SHP77 treated with DMSO at 0.1 percent for 48 hours (cell line): ENCODE measurements around the gene FBXW7.

Experiments used
- DNase-seq: peaks from one replicate; lab custom pipeline; 2025; lab: John Stamatoyannopoulos, UW

Gene FBXW7

DNA sequence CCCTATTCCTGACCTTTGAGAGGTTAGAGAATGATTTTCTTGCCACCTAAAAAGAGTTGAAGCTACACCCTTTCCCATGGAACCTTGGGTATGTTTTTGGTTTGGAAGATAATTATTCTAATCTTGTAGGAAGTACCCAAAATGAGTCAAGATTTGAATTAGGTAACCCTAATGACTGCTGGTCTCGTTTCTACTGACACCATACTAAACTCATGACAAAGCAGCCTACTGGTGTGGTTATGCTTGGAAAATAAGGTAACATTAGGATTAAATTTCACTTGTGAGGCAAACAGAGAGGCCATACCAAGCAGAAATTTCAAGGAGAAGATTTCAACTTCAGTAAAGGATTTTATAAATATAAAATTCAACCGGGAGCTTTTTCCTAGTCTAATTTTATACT is 107.9 kb downstream of the FBXW7 start:
- no peak for DNase-seq

- DNase-seq = no peak
Measured at GRCh38 chr4:152424977-152425376, 110.9 kb downstream of the FBXW7 start.

- DNase-seq = no peak
Measured at GRCh38 chr4:152424396-152424795, 111.5 kb downstream of the FBXW7 start.

DNA sequence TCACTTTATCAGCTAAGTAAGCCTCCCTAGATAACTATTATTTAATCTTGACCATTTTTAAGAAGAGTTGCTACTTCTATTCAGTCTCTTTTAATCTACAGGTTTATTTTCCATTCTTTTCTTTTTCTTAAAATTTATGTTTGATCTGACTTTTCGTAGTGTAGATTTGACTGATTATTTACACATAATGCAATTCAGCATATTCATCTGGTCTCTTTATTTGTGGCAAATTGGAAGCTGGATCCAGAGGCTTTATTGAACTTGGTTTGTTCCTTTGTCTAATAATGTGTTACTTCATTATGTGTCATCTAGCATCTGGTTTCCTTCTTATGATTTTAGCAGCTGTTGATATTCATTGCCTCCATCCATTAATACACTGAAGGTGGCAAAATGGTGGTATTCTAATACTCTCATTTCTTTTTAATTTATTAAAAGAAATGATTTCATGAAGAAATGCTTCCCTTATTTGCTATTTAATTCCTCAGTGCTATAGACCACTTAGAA is 113.0 kb downstream of the FBXW7 start:
- DNase-seq = no peak

- DNase-seq = no peak
Measured at GRCh38 chr4:152421576-152421975, 114.3 kb downstream of the FBXW7 start.

GRCh38 chr4:152419809-152420208 is 116.1 kb downstream of the FBXW7 start:
- no peak for DNase-seq

GRCh38 chr4:152417673-152418072 is 118.2 kb downstream of the FBXW7 start:
- DNase-seq = no peak

DNA sequence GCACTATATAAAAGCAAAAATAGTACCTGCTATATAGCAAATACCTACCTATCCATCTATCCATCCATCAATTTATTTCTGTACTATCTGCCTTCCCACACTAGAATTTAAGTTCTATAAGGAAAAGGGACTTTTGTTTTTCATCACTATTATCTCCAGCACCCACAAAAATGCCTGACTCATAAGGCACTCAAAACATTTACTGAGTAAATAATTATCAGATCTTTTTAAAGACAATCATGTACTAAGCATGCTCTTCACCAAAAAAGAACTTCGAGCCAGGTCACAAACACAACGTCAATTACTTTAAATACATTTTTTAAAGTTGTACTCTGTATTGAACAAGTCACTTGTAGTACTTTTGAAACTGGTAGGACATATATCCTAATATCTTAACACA is 119.9 kb downstream of the FBXW7 start:
- no peak for DNase-seq

DNA sequence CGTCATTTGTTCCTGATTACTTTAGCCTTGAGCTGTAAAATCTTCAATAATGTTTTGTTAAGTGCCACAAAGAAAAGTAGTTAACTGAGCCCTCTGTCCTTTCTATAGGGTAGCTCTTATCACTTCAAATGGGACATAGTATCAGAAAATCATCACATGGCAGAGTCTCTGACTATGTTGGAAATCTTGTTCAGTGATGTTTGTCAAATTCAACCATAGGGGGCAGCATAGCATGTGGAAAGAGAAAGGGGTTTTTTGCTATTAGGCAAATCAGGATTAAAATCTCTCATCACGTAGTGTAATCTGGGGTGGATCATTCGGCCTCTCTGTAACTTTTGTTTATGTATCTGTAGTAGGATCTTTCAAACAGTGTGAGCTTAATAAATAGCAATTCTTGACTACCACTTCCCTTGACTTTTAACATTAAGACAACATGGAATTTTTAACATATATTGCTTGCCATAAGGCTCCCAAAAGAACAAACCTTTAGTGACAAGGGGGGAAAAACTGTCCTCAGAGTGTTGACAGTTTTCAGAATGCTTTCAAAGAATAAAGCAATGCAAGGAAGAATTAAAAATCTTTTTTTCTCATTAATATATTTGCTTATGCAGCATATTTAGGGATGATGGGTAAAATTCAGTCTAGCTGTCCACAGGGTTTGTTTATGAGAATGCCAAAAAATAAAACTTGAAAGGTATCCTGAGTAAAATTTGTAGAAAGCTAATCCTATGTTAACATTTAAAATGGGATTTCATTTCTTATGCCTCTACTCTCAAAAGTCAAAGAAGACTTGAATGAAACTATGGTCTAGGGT is 127.2 kb downstream of the FBXW7 start:
- no peak for DNase-seq

DNA sequence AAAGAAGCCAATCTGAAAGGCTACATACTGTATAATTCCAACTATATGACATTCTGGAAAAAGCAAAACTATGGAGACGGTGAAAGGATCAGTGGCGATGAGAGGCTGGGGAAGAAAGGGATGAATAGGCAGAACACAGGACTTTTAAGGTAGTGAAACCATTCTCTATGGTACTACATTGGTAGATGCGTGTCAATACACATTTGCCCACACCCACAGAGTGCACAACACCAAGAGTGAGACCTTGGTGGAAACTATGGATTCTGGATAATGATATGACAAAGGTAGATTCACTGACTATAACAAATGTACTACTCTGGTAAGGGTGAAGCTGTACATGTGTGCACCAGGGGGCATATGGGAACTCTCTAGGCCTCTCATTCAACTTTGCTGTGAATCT is 134.5 kb downstream of the FBXW7 start:
- DNase-seq = no peak

- DNase-seq = no peak
Measured at GRCh38 chr4:152399246-152399645, 136.6 kb downstream of the FBXW7 start.

DNA sequence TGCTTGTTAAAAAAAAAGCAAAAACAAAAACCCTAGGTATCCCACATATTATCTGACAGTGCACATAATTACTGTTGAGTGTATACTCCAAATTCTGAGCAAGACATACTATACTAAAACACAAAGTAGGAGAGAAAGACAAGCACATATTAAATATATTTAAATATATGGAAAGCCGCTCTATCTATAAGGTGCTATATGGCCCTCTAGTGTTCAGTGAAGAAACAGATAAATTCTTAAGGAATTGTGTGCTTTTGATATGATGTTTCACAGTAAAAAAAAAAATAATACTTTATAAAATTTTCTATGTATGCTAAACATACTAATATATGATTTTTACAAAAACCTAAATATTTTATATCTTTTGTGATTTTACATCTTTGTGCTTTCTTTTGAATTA is 137.8 kb downstream of the FBXW7 start:
- DNase-seq = no peak

GRCh38 chr4:152394791-152395190 is 141.1 kb downstream of the FBXW7 start:
- DNase-seq = no peak

DNA sequence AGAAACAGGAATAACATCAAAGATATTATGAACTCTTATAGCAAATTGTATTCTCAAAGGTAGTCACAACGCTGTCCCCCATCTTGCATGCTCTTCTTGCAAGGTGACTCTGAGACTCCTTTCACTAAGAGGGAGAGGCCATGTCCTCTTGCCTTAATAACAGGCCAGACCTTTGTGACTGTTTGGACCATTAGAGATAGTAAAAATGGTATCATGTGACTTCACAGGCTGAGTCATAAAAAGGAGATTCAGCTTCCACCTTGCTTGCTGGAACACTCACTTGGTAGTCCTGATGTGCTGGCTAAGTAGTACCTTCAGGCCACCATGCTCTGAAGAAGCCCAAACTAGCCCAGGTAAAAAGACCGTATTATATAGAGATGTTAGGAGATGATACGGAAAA is 143.8 kb downstream of the FBXW7 start:
- DNase-seq = no peak

- DNase-seq = no peak
Measured at GRCh38 chr4:152390216-152390615, 145.7 kb downstream of the FBXW7 start.

GRCh38 chr4:152389359-152389758 is 146.5 kb downstream of the FBXW7 start:
- no peak for DNase-seq

DNA sequence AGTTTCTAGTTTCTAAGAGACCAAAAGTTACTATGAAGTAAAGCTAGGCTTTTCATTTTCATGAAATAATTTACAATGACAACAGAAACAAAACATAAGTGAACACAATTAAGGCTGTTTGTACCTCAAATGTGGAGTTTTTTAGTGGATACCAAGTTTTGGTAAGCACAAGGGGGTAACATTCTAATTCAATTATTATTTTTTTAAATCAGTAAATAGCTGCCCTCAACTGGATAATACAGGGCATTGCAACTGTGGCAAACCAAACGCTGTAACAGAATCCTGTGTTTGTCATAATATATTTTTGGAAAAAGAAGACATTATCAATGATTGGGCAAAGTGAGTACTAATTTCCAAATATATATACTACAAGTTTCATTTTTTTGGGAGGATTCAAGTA is 150.3 kb downstream of the FBXW7 start:
- no peak for DNase-seq

- DNase-seq = no peak
Measured at GRCh38 chr4:152382057-152382785, 153.7 kb downstream of the FBXW7 start.

GRCh38 chr4:152380919-152381318 is 155.0 kb downstream of the FBXW7 start:
- no peak for DNase-seq

DNA sequence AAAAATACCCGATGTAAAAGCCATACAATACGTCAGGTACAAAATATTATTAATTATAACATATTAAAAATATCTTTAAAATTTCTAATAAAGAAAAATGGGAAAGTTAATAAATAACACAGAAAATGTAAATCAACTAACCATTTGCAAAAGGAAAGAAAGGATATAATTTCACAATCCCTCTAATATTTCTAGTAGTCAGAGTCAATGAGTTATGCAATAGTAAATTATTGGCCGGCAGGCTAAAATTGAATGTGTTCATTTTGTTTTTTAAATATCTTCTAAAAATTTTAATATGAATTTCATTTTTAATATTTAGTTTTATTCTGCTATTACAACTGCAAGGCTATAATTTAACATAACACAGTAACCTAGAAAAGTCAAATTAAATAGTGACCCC is 155.7 kb downstream of the FBXW7 start:
- DNase-seq = no peak

GRCh38 chr4:152374606-152375285 is 161.1 kb downstream of the FBXW7 start:
- no peak for DNase-seq

GRCh38 chr4:152374153-152374552 is 161.7 kb downstream of the FBXW7 start:
- DNase-seq = no peak

DNA sequence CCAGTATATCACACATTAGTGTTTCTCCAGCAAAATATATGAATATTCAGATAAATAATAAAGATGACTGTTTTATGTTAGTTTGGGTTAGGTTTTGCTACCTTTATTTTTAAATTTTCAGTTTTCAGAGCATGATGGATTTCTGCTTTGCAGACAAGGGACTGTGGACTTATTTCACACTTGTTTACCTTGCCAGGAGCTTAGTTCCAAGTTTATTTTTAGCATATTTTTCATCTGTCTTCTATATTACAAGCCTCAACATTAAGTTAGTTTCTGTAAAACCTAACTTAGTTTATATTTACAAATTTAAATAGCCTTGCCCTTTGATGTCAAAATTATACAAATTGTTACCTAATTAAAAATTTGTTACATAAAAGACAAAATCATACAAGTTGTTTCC is 163.4 kb downstream of the FBXW7 start:
- no peak for DNase-seq
